GM21526 (cell line): ENCODE measurements around the gene NEDD9.

Experiments used
- ATAC-seq: cut with Tn5 transposase; IDR thresholded peaks from one replicate; pipeline ENCODE4 v1.9.1; 2021; ENCODE audit warnings: moderate library complexity; ENCODE audit not compliant: unreplicated experiment, low FRiP score

Gene NEDD9

GRCh38 chr6:11149551-11149950, 82.9 kb downstream of the NEDD9 start:
- no peak for ATAC-seq

- ATAC-seq = no peak
Observed at GRCh38 chr6:11146117-11146826, 86.2 kb downstream of the NEDD9 start.

GRCh38 chr6:11144393-11144851, 88.0 kb downstream of the NEDD9 start:
- ATAC-seq = peak; percentile 74

GRCh38 chr6:11143394-11144371, 88.8 kb downstream of the NEDD9 start:
- ATAC-seq = no peak

GRCh38 chr6:11142296-11143027, 90.0 kb downstream of the NEDD9 start:
- ATAC-seq = no peak

GRCh38 chr6:11141295-11141694, 91.2 kb downstream of the NEDD9 start:
- no peak for ATAC-seq

- no peak for ATAC-seq
Observed at GRCh38 chr6:11140056-11140455, 92.4 kb downstream of the NEDD9 start.

GRCh38 chr6:11139051-11139960, 93.2 kb downstream of the NEDD9 start:
- ATAC-seq = no peak

GRCh38 chr6:11136809-11137208, 95.7 kb downstream of the NEDD9 start:
- ATAC-seq = no peak
